Suprapubic skin (tissue), 3 donors: ENCODE data around the gene ME2.

ENCODE experiments used
- CTCF ChIP-seq, 2 donors: fragments of 200-600 bp in 1 of 2; fragments of 450-650 bp in 1 of 2; sonication (generic) in 1 of 2; IDR thresholded peaks; one replicate each; pipeline ENCODE4 v1.5.1; 2016 to 2019; ENCODE audit warnings: antibody characterized with exemption in 2 of 2, mild to moderate bottlenecking in 1 of 2, moderate library complexity in 1 of 2
- POLR2AphosphoS5 ChIP-seq, 3 donors: sonication (generic); formaldehyde crosslinking; IDR thresholded peaks; one replicate each; pipeline ENCODE4 v1.6.1; 2017; ENCODE audit warnings: antibody characterized with exemption in 3 of 3

GRCh38 chr18:50917021-50917420, 38.1 kb downstream of the ME2 start:
- TF ChIP-seq CTCF (IDR thresholded peaks at IDR 0.05): no peak
- no peak for TF ChIP-seq POLR2AphosphoS5 (IDR thresholded peaks at IDR 0.05)
